Activated naive CD4-positive, alpha-beta T cell treated with anti-CD3 and anti-CD28 coated beads, Interleukin-2, amount 10 ng/mL, durations not matched to agents 7 days and 5 days (primary cell): ENCODE results near the gene GRHL1.

Experiments used
- CTCF ChIA-PET: fragments of 350-600 bp; sonication (Branson Sonifier 250); formaldehyde crosslinking; loops from one replicate; lab custom pipeline; 2021; ENCODE audit warnings: antibody characterized with exemption; lab: Charles Lee
- DNase-seq: peaks from one replicate; pipeline ENCODE4 v3.0.0-alpha.2; 2020
- H3K27ac Mint-ChIP-seq: one replicate; pipeline ENCODE4 v1.8.0; 2021; ENCODE audit warnings: mild to moderate bottlenecking, moderate library complexity, mixed read lengths
- H3K27me3 Mint-ChIP-seq: one replicate; pipeline ENCODE4 v1.8.0; 2021; ENCODE audit warnings: mild to moderate bottlenecking, mixed read lengths
- H3K36me3 Mint-ChIP-seq: one replicate; pipeline ENCODE4 v1.8.0; 2021; ENCODE audit warnings: mixed read lengths
- H3K4me1 Mint-ChIP-seq: one replicate; pipeline ENCODE4 v1.8.0; 2021; ENCODE audit warnings: mixed read lengths
- H3K4me3 Mint-ChIP-seq: one replicate; pipeline ENCODE4 v1.8.0; 2021; ENCODE audit warnings: mild to moderate bottlenecking, moderate library complexity, mixed read lengths
- H3K9me3 Mint-ChIP-seq: one replicate; pipeline ENCODE4 v1.8.0; 2021; ENCODE audit warnings: mixed read lengths

GRHL1 gene

DNA sequence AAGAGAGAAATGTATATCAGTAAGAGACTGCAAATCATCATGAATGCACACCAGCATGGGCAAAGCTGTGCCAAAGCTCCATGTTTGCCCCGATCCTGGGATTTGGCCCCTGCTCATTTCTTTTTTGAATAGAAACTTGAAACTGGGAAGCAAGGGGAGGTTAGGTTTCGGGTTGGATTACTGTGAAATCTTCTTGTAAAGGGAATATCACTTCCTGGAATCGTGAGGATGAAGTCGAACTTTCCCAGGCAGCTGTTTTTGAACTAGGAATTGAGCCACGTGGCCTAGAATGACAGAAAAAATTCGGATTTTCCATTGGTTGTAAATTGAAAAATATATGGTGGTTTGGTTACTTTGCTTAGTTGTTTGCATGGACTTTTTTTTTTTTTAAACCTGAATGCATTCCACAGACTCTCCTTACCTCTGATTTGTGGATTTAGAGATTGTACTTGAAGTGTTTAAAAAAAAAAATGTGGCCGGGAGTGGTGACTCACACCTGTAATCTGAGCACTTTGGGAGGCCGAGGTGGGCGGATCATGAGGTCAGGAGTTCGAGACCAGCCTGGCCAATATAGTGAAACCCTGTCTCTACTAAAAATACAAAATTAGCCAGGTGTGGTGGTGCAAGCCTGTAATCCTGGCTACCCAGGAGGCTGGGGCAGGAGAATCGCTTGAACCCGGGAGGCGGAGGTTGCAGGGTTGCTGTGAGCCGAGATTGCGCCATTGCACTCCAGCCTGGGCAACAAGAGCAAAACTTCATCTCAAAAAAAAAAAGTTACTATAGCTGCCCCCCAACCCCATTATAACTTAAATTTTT lies 32.1 kb downstream of the GRHL1 start:
- Mint-ChIP-seq H3K27me3 (peaks cover 40% of the 10 kb centered on the region), H3K27ac (no peak overlapping the region), H3K4me1 (peaks cover 14% of the 10 kb centered on the region), H3K9me3 (no peaks in the 10 kb centered on the region), H3K4me3 (no peak overlapping the region), H3K36me3 (no peaks in the 10 kb centered on the region)
- DNase-seq = no peak
- CTCF ChIA-PET = interaction anchor here (0.6 to 5.2 kb wide), 29 partner anchors 8 to 452 kb away, joined by 3 to 90 read pairs (median 5); partner anchors contain the start of gene KLF11

DNA sequence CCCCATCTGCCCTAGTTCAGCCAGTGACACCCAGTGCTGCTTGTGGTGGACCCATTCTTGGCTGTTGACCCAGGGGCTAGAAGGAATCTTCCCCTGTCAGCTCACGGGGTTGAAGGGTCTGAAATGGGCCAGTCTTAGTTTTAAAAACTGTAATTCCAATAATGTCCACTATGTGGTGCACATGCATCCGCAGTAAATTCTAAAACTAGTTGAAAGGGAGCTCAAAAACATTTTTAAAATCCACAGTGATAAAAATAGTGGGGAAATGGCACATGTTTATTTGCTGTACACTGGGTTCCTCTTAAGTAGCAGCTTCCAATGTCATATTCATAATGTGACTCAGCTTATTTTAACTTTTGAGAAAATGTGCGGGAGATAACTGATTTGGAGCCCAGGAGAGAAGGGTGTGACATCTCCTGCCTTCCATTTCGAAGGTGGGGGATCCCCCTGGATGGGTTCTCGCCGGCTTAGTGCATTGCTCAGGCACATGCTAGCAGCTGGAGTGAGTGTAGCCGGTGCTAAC lies 32.8 kb downstream of the GRHL1 start:
- Mint-ChIP-seq H3K4me3 (no peak overlapping the region), H3K27me3 (peaks cover 40% of the 10 kb centered on the region), H3K4me1 (peaks cover 14% of the 10 kb centered on the region), H3K9me3 (no peaks in the 10 kb centered on the region), H3K27ac (no peak overlapping the region), H3K36me3 (no peaks in the 10 kb centered on the region)
- CTCF ChIA-PET = interaction anchor here (0.6 to 5.2 kb wide), 31 partner anchors 9 to 451 kb away, joined by 3 to 90 read pairs (median 5); partner anchors contain the start of gene KLF11
- no peak for DNase-seq

DNA sequence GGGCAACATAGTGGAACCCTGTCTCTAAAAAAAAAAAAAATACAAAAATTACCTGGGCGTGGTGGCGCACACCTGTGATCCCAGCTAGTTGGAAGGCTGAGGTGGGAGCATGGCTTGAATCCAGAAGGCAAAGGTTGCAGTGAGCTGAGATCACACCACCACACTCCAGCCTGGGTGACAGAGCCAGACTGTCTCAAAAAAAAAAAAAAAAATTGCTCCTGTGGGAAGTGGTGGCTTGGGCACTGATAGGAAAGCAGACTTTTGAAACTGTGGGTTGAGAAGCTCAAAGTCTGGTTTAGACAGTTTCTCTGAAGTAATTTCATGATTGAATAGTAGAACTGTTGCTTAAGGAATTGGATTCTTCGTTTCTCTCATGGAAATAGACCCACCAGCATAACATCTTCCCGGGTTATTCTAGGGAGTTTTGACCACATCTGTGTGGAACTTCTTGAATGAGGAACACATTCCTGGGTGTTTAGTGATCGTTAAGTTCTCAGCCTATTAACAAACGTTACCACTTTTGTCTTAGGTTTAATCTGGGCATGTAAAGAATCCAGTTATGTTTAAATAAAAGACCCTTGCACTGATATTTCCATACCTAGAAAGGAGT lies 33.5 kb downstream of the GRHL1 start:
- Mint-ChIP-seq H3K9me3 (no peaks in the 10 kb centered on the region), H3K36me3 (no peaks in the 10 kb centered on the region), H3K27ac (no peak overlapping the region), H3K4me3 (no peak overlapping the region), H3K4me1 (peaks cover 11% of the 10 kb centered on the region), H3K27me3 (peaks cover 37% of the 10 kb centered on the region)
- DNase-seq = no peak
- CTCF ChIA-PET = interaction anchor here (0.6 to 5.2 kb wide), 31 partner anchors 9 to 609 kb away, joined by 3 to 90 read pairs (median 5); partner anchors contain the start of gene KLF11

DNA sequence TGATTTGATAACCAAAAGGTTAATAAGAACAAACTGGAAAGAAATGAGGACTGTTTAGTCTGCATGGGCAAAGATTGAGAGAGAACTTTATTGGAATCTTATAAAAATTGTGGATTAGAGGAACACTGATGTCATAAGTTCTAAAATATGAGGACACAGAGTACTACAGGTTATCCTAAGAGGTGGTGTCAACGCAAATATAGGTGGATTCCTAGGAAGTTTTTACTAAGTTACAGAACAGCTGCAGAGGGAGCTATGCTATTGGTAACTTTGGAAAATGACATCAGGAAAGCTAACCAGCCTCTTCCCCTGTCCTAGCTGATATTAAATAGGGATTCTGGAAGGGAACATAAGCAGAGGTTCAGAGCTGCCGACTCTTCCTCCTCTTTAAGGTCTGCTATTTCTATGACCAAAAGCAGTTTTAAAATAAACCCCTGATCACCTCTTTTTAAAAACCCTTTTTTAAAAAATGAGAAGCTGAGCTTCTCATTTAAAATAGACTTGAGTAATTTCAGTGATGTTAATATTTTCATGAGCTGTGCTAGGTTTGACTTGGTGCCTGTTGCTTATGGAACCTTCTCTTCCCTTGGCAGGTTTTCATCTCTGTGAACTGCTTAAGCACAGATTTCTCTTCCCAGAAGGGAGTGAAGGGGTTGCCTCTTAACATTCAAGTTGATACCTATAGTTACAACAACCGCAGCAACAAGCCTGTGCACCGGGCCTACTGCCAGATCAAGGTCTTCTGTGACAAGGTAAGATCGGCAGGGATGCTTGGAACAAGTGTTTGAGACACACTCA lies 34.2 kb downstream of the GRHL1 start:
- CTCF ChIA-PET = interaction anchor here (0.6 to 5.2 kb wide), 9 partner anchors 10 to 610 kb away, joined by 3 to 90 read pairs (median 19); partner anchors contain the start of genes KLF11 and YWHAQ
- Mint-ChIP-seq H3K9me3 (no peaks in the 10 kb centered on the region), H3K4me3 (no peak overlapping the region), H3K27ac (no peak overlapping the region), H3K4me1 (peaks cover 4% of the 10 kb centered on the region), H3K36me3 (no peaks in the 10 kb centered on the region), H3K27me3 (peaks cover 32% of the 10 kb centered on the region)
- DNase-seq = no peak

DNA sequence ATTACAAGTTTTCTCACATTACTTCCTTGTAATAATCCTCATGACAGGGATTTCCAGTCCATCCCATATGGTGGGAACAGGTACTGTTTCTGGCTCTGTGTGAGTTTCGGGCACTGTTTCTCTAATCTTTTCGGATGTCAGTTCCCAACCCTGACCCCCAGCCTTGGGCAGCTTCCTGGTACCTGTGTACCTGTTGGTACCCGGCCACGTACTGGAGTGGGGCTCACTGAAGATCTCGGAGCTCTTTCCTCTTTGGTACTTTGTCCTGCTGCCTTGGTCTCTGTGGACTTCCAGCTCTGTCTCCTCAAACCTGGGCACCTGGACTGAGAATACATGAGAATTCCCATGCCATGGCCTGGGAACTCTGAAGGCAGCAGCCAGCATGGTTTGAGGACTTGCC lies 36.8 kb downstream of the GRHL1 start:
- CTCF ChIA-PET = interaction anchor here (1.4 kb wide), 1 partner anchor 84 kb away, joined by 4 read pairs; no protein-coding TSS in a partner anchor
- Mint-ChIP-seq H3K27ac (no peak overlapping the region), H3K4me1 (peaks cover 4% of the 10 kb centered on the region), H3K4me3 (no peak overlapping the region), H3K27me3 (peaks cover 22% of the 10 kb centered on the region), H3K36me3 (no peaks in the 10 kb centered on the region), H3K9me3 (no peaks in the 10 kb centered on the region)
- no peak for DNase-seq

DNA sequence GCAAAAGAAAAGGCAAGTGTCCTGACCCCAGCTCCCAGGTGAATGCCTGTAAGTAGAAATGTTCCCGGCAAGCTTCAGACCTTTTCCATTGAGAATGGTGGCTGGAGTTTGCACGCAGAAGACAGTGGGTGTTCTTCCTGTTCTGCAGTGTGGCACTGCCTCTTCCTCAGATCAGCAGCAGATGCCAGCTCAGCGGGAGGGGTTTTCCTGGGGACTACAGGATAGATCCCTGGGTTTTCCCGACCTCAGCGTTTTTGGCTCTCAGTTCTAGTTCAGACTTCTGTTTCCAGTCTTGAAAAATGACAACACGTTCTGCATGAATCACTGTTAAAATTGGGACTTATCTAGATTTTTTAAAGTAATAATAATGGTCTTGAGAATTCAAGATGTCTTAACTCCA lies 39.2 kb downstream of the GRHL1 start:
- H3K36me3 Mint-ChIP-seq = no peaks in the 10 kb centered on the region
- no peak overlapping the region for H3K27ac Mint-ChIP-seq
- no peaks in the 10 kb centered on the region for H3K9me3 Mint-ChIP-seq
- no peak overlapping the region for H3K4me3 Mint-ChIP-seq
- H3K4me1 Mint-ChIP-seq = peaks cover 2% of the 10 kb centered on the region
- CTCF ChIA-PET = no interaction called here
- DNase-seq = no peak
- H3K27me3 Mint-ChIP-seq = peaks cover 19% of the 10 kb centered on the region

DNA sequence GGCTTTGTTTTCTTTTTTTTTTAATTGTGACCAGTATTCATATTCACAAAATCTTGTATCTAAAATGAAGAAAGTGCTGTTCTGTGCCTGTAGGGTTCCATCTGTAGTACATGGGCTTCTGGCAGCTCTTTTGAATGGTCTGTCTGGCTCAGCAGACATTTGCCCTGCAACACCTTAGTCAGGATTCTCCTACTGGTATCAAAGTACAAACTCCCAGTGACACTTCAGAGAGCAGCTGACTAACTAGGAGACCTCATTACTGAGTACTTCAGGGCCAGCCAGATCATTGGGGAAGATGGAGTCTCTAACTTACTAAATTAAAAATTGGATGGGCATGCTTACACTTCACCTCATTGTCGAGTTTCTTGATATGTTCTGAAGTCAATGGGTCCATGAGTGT lies 39.7 kb downstream of the GRHL1 start:
- H3K4me3 Mint-ChIP-seq = no peak overlapping the region
- no peak for DNase-seq
- H3K4me1 Mint-ChIP-seq = peaks cover 2% of the 10 kb centered on the region
- no peak overlapping the region for H3K27ac Mint-ChIP-seq
- H3K9me3 Mint-ChIP-seq = no peaks in the 10 kb centered on the region
- peaks cover 21% of the 10 kb centered on the region for H3K27me3 Mint-ChIP-seq
- CTCF ChIA-PET = no interaction called here
- no peaks in the 10 kb centered on the region for H3K36me3 Mint-ChIP-seq

DNA sequence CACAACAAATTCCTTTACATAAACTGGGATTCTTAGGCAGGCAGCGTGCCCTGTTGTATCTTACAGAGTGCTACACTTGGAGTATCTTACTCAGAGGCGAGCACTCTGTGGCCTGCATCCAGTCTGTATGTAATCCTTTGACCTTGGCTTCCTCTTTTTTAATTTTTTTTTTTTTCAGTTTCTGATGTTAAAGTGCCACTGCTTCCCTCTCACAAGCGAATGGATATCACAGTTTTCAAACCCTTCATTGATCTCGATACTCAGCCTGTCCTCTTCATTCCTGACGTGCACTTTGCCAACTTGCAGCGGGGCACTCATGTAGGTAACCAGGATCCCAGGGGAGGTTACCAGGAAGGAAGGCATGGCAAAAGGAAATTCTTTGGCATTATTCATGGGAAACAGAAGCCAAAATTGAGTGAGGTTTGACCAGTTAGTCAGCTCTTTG lies 40.4 kb downstream of the GRHL1 start:
- Mint-ChIP-seq H3K9me3 (no peaks in the 10 kb centered on the region), H3K36me3 (no peaks in the 10 kb centered on the region), H3K4me1 (peaks cover 2% of the 10 kb centered on the region), H3K27me3 (peaks cover 16% of the 10 kb centered on the region), H3K27ac (no peak overlapping the region), H3K4me3 (no peak overlapping the region)
- CTCF ChIA-PET = no interaction called here
- no peak for DNase-seq

DNA sequence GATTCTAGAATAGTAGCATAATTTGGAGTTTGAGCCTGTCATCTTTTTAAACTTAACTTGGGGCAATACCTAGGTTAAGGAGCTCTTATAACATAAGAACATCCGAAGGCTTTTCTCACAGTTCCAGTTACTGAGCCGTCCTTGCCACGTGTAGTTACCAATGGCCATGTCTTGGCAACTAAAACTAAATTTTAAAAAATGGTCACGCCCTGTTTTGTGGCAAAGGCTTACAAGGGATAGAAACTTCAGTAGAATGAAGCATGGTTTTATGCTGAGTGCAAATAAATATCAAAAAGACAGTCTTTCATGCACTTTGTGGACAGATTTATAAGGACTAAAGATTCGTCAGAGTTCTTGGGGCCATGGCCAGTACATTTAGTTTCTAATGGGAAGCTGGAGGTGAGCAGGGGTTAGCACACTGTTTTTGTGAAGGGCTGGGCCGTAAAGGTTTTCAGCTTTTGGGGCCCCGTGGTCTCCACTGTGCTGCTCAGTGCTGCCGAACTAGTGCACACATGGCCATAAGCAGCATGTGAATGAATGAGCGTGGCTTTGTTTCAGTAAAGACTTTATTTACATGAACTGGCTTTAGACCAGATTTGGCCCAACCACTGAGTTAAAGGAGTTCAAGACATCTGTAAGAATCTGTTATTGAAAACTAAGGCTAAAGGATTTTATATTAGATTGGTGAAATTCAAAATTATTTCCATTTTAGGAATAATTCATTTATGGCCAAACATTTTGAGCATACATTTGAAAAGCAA lies 41.1 kb downstream of the GRHL1 start:
- Mint-ChIP-seq H3K9me3 (no peaks in the 10 kb centered on the region), H3K4me3 (no peak overlapping the region), H3K36me3 (no peaks in the 10 kb centered on the region), H3K4me1 (peaks cover 2% of the 10 kb centered on the region), H3K27ac (no peak overlapping the region), H3K27me3 (peaks cover 16% of the 10 kb centered on the region)
- CTCF ChIA-PET = interaction anchor here (4.7 kb wide), 1 partner anchor 8 kb away, joined by 30 read pairs; no protein-coding TSS in a partner anchor
- DNase-seq = no peak

DNA sequence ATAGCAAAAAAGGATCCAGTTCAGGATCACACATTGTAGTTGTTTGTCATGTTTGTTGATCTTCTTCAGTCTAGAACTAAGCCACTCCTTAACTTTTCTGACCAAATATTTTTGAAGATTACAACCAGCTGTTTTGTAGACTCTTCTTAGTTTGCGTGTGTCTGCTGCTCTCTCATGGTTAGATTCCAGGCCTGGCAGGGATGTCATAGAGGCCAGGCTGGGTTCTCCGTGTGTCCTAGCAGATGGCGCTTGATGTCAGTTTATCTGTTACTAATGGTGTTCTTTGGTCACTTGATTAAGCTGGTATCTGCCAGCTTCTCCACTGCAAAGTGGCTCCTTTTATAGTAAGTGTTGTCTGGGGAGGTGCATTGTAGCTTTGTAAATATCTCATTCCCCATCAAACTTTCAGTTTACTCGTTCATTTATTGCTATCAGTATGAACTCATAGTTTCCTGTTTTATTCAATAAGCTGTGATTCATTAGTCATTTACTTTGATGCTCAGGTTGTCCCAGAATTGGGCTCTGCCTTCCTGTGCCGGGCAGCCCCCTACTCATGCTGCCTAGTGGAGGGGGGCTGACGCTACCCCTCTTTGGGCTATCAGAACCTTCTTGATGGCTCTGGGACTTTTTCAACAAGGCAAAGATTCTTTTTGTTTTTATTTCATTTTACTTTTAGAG lies 42.1 kb downstream of the GRHL1 start:
- no peaks in the 10 kb centered on the region for H3K9me3 Mint-ChIP-seq
- no peak overlapping the region for H3K4me3 Mint-ChIP-seq
- CTCF ChIA-PET = interaction anchor here (0.6 to 4.7 kb wide), 2 partner anchors 9 to 223 kb away, joined by 3 to 30 read pairs; no protein-coding TSS in a partner anchor
- H3K36me3 Mint-ChIP-seq = no peaks in the 10 kb centered on the region
- H3K27me3 Mint-ChIP-seq = peaks cover 16% of the 10 kb centered on the region
- no peak for DNase-seq
- H3K4me1 Mint-ChIP-seq = peaks cover 2% of the 10 kb centered on the region
- no peak overlapping the region for H3K27ac Mint-ChIP-seq

DNA sequence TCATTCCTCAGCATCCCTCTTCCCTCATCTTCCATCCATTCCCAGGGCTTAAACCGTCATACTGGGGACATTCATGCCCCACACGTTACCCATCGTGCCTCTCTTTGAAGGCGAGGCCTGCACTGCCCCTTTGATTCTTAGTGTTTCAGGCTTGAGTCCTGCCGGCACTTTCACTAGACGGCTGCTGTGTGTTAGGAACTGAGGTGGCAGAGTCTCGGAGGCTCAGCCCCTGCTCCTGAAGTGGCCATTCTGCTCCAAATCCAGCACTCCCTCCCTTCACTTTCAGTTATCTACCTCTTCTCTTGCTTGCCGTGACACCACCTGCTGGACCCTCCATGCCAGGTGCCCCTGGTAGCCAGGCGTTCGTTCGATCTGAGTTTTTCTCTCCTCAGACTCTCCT lies 43.0 kb downstream of the GRHL1 start:
- H3K27me3 Mint-ChIP-seq = peaks cover 16% of the 10 kb centered on the region
- H3K27ac Mint-ChIP-seq = no peak overlapping the region
- H3K9me3 Mint-ChIP-seq = no peaks in the 10 kb centered on the region
- no peak for DNase-seq
- H3K4me1 Mint-ChIP-seq = peaks cover 2% of the 10 kb centered on the region
- H3K4me3 Mint-ChIP-seq = no peak overlapping the region
- H3K36me3 Mint-ChIP-seq = no peaks in the 10 kb centered on the region
- CTCF ChIA-PET = interaction anchor here (4.7 kb wide), 1 partner anchor 10 kb away, joined by 30 read pairs; no protein-coding TSS in a partner anchor

DNA sequence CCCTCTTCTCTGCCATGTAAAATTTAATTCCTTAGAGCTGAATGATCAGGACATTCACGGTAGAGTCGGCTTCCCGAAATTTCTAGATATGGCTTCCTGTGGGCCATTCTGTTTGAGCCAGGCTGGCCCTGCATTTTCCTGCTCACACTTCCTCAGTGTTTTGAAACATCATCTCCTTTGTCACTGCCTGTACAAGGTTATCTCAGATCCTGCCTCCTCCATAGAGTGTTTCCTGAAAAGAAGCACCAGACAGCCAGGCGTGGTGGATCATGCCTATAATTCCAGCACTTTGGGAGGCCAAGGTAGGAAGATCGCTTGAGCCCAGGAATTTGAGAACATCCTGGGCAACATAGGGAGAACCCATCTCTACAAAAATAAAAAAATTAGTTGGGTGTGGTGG lies 43.6 kb downstream of the GRHL1 start:
- Mint-ChIP-seq H3K4me3 (no peak overlapping the region), H3K4me1 (peaks cover 2% of the 10 kb centered on the region), H3K9me3 (no peaks in the 10 kb centered on the region), H3K36me3 (no peaks in the 10 kb centered on the region), H3K27me3 (peaks cover 16% of the 10 kb centered on the region), H3K27ac (no peak overlapping the region)
- CTCF ChIA-PET = interaction anchor here (1.3 to 4.7 kb wide), 3 partner anchors 10 to 440 kb away, joined by 4 to 30 read pairs (median 5); no protein-coding TSS in a partner anchor
- no peak for DNase-seq
